Stimulated activated CD4-positive, alpha-beta T cell treated with anti-CD3 and anti-CD28 coated beads, Interleukin-15, amount 100 ng/mL, for 48 hours (primary cell): ENCODE results near the gene NCKAP5.

ENCODE experiments used
- DNase-seq, 2 donors: peaks; one replicate each; pipeline ENCODE4 v3.0.0-alpha.2; 2020; ENCODE audit warnings: low read depth in 2 of 2

Gene NCKAP5

GRCh38 chr2:133266926-133267590 is 301.2 kb downstream of the NCKAP5 start:
- DNase-seq, result no peak

GRCh38 chr2:133266041-133266925 is 302.0 kb downstream of the NCKAP5 start:
- no peak for DNase-seq

GRCh38 chr2:133265432-133265949 is 302.8 kb downstream of the NCKAP5 start:
- no peak for DNase-seq

DNA sequence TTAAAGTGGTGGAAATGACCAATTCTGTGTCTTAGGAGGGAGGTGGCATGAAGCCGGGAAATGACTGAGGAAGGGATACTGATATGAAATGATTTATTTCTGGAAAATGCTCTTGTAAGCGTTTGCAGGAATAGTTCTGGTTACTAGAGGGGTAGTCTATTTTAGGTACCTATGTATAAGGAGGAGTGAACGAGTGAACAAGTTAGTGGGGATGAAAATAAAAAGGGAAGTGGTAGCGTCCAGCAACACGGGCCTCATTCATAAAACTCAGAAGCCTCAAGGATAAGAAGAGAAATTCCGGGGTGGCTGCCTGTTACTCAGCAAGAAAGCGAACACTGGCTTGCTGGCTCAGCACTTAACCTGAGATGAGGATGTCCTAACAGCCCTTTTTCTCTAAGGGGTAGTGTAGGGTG is 303.3 kb downstream of the NCKAP5 start:
- no peak for DNase-seq

- no peak for DNase-seq
These were observed 305.4 kb downstream of the NCKAP5 start for GRCh38 chr2:133262893-133263292.

DNA sequence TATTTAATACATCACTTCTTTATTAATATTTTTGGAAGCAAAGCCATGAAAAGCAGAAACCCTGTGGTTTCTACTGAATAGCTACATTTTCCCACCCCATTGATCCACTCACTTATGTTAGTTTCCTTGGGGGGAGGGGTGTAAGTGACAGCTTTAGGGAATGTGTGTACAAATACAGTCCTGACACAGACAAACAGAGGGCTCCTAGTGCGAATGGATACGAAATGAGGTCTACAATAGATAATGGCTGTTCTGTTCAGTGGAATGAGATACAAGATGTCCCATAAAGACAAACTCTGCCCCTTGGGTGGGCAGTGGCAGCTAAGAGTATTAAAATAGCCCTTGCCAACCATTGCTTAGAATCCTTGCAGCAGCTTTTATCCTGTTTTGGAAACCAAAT is 312.9 kb downstream of the NCKAP5 start:
- no peak for DNase-seq

- DNase-seq, result no peak
These were observed 314.5 kb downstream of the NCKAP5 start for GRCh38 chr2:133253793-133254192.

GRCh38 chr2:133252780-133253355 is 315.4 kb downstream of the NCKAP5 start:
- DNase-seq, result no peak

DNA sequence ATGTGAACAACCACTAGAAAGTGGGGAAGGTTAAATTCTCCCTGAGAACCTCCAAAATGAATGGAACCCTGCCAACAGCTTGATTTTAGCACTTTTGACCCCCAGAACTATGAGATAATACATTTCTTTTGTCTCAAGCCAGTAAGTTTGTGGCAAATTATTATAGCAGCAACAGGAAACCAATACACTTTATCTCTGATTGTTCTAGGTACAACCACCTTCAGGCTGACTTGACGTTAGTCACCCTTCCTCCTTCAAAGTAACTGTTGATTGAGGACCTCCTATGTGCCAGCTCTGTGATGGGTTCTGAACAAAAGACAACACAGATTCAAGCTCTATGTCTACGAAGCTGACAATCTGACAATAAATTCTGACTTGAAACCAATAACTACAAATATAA is 318.9 kb downstream of the NCKAP5 start:
- no peak for DNase-seq

DNA sequence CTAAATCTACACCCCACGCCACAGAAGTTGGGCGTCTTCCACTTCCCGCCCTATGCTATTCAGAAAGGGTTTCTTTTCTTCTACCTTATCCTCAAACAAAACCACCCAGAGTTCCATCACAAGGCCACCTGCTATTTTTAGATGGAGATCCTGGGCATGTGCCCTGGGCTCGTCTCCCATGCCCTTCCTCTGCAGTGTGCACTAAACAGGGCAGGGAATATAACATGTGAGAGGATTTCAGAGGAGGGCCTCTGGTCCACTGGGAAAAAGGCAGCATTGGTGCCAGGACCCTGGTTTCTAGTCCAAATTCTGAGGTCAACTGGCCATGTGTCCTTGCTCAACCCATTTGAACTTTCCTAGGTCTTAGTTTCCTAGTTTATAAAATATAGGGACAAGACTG is 320.0 kb downstream of the NCKAP5 start:
- DNase-seq, result no peak

GRCh38 chr2:133247631-133248030 is 320.6 kb downstream of the NCKAP5 start:
- DNase-seq, result no peak

GRCh38 chr2:133241224-133241571 is 327.1 kb downstream of the NCKAP5 start:
- DNase-seq, result no peak

DNA sequence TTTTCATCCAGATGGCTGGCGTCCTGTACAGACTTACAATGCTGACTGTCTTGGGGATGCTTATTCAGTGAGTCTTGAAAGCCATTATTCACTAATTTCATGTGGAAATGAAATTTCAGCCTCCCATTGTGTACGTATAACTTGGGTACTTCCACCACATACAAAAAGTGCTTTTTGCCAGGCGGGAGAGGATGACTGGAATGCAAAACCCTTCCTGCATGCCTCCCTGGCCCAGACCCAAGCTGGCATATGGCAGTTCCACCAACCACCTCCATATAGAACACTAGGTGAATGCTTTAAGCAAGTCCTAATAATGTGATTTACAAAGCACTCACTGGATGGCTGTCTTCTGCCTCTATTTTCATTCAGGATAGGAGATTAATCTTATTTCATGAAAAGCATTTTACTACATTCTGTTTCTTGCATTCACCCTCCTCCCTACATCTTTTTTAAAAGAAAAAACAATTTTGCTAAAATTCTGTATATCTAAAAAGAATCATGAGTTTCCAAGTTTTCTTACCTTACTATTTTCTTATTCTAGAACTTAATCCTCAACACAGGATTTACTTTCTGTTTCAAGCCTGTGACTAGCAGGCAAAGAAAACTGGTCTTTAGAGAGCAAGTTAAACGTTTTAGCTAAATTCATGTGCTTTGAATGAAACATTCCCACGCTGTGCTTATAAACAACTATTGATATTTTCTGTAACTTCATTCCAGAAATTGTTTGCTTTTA is 327.6 kb downstream of the NCKAP5 start:
- DNase-seq, result no peak

DNA sequence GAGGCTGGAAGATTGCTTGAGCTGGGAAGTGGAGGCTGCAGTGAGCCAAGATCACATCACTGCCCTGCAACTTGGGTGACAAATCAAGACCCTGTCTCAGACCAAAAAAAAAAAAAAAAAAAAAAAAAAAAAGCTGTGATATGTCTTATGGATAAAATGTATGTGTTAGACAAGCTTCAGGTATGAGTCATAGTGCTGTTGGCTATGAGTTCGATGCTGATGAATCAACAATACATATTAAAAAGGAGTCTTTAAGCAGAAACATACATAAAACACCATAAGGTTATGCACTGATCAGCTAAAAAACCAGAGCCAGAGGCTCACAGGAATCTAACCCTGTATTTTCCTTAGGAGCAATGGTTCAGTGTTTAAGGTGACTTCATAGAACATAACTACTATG is 332.3 kb downstream of the NCKAP5 start:
- no peak for DNase-seq

DNA sequence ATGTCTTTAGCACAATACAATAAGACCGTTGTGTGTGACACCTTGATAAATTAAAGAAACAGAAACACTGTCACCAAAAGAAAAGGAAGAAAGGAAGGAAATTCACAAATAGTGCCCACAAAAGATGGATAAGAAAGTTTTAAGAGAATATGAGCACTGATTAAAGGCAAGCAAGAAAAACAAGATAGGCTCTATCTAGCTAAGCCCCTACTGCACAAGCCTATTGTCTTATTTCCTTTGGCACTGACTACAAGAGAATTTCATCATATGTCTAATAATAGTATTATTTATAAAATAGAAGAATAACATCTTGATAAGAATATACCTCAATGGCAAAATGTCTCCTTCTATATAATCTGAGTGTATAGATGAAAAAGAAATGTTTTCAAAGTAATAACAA is 335.7 kb downstream of the NCKAP5 start:
- DNase-seq, result no peak

GRCh38 chr2:133231264-133231663 is 337.0 kb downstream of the NCKAP5 start:
- no peak for DNase-seq

- no peak for DNase-seq
These were observed 338.3 kb downstream of the NCKAP5 start for GRCh38 chr2:133229974-133230373.

DNA sequence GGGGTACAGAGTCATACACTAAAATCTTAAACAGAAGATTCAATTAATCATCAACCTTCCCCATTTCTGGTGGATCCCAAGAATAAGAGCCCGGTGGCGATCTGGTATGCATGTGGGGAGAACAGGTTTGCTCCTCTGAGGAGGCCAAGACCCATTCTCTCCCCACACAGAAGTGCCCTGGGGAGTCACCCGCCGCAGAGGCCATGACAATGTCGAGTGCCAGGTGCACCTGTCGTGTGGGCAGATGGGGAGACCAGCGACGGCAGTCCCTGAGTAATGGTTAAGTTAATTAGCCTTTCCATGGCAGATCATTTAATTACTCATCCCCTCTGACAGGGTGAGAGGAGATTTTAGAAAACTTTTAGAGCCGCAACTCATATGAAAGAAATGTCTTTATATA is 345.0 kb downstream of the NCKAP5 start:
- DNase-seq, result no peak

DNA sequence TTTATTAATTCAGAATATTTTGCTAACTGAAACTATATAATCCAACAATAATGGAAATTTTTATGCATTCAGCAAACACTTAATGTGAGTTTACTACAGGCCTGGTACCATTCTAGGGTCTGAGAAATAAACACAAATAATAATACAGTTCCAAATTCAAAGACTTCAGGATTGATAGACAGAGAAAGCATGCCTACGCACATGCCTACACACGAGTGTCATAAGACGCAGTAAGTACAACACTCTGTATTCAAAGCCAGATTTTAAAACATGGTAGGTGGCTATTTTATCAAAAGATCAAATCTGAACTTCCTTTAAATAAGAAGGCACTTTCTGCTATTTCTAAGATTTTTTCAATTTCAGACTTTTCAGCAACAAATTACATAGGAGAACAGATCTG is 346.9 kb downstream of the NCKAP5 start:
- no peak for DNase-seq

- DNase-seq, result no peak
These were observed 350.1 kb downstream of the NCKAP5 start for GRCh38 chr2:133218204-133218603.

GRCh38 chr2:133215477-133215876 is 352.8 kb downstream of the NCKAP5 start:
- no peak for DNase-seq

DNA sequence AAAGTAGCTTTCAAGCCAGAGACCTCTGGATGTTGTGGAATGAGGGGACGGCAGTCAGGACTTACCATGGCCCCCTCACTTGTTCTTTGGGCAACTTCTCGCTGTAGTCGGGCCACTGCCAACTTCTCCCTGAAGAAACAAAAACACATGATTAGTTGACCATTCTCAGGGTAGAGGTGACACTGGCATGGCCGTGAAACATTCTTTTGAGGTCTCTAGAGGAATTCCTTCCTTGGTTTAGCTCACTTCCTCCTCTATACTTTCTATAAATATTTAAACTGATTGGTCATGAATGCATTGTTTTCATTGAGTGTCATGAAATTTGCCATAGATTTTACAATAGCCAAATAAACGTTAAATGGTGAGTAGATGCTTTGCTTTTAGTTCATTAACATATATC is 354.6 kb downstream of the NCKAP5 start:
- no peak for DNase-seq
